ENCODE results near the gene RANBP3.

The RANBP3 gene

GRCh38 chr19:5907241-5907640 is 70.7 kb downstream of the RANBP3 start:
- no peak overlapping the region for H3K9ac ChIP-seq (ENCODE audit: low read length)
- no peaks in the 10 kb centered on the region for H3K4me1 ChIP-seq (ENCODE audit: control insufficient read depth, insufficient read depth, low read length)
- H3K9me3 ChIP-seq (ENCODE audit: control insufficient read depth, insufficient read depth, low read depth, low read length), result no peaks in the 10 kb centered on the region
- no peaks in the 10 kb centered on the region for H3K27me3 ChIP-seq (ENCODE audit: control insufficient read depth, insufficient read depth, low read length)
- no peak overlapping the region for H3K4me3 ChIP-seq (ENCODE audit: low read depth, low read length)
- no peak overlapping the region for H3K27ac ChIP-seq (ENCODE audit: low read depth, low read length)
- no peaks in the 10 kb centered on the region for H3K36me3 ChIP-seq (ENCODE audit: control insufficient read depth, insufficient read depth, low read length)

GRCh38 chr19:5905114-5905778 is 72.7 kb downstream of the RANBP3 start:
- Histone ChIP-seq H3K4me3 (ENCODE audit: low read depth, low read length) (peak overlapping the region; percentile 88), H3K27ac (ENCODE audit: low read depth, low read length) (no peak overlapping the region), H3K36me3 (ENCODE audit: control insufficient read depth, insufficient read depth, low read length) (peaks cover 6% of the 10 kb centered on the region), H3K4me1 (ENCODE audit: control insufficient read depth, insufficient read depth, low read length) (no peaks in the 10 kb centered on the region), H3K27me3 (ENCODE audit: control insufficient read depth, insufficient read depth, low read length) (no peaks in the 10 kb centered on the region), H3K9ac (ENCODE audit: low read length) (peak overlapping the region; percentile 76), H3K9me3 (ENCODE audit: control insufficient read depth, insufficient read depth, low read depth, low read length) (no peaks in the 10 kb centered on the region)

DNA sequence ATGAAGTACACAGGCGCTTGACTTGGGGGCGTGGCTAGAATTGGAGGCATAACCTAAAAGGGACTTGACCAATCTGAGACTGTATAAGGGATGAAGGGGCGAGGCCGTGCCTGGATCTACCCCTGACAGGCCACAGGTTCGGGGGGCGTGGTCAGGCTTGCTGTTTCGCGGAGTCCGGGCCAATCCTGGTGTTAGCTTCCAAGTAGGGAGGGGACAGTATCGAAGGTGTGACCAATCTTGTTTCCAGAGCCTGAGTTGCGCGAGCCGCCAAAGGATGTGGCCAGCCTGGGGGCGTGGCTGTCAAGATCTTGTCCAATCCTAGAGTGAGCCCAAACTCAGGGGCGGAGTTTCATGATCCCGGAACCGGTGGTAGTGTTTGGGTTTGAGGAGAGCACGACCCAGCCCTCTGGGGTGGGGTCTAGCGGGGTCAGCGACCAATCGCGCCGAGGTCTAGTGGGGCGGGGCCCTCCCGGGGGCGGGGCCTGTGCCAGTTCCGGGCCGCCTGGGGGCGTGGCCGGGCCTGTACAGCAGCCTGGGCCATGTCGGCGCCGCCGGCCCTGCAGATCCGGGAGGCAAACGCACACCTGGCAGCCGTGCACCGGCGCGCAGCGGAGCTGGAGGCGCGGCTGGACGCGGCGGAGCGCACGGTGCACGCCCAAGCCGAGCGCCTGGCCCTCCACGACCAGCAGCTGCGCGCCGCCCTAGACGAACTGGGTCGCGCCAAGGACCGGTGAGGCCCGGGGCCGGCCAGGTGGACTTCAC is 73.4 kb downstream of the RANBP3 start, which contains the start of gene VMAC:
VMAC (plus strand) TSS at position 521 of the 762 bp plus-strand sequence; CDS start at position 540, 19 bp downstream.
- Histone ChIP-seq H3K4me1 (ENCODE audit: control insufficient read depth, insufficient read depth, low read length) (no peaks in the 10 kb centered on the region), H3K27ac (ENCODE audit: low read depth, low read length) (peak within 1 kb of the TSS; percentile 95), H3K4me3 (ENCODE audit: low read depth, low read length) (peak within 1 kb of the TSS; percentile 99), H3K27me3 (ENCODE audit: control insufficient read depth, insufficient read depth, low read length) (no peaks in the 10 kb centered on the region), H3K36me3 (ENCODE audit: control insufficient read depth, insufficient read depth, low read length) (peaks cover 11% of the 10 kb centered on the region), H3K9ac (ENCODE audit: low read length) (peak within 1 kb of the TSS; percentile 99), H3K9me3 (ENCODE audit: control insufficient read depth, insufficient read depth, low read depth, low read length) (no peaks in the 10 kb centered on the region)

GRCh38 chr19:5903624-5904351 is 74.2 kb downstream of the RANBP3 start, which contains the start of gene NDUFA11:
Gene NDUFA11 (minus strand): TSS chr19:5903790. CDS start chr19:5903708, 82 bp downstream.
- peak within 1 kb of the TSS; percentile 95 for H3K27ac ChIP-seq (ENCODE audit: low read depth, low read length)
- no peaks in the 10 kb centered on the region for H3K27me3 ChIP-seq (ENCODE audit: control insufficient read depth, insufficient read depth, low read length)
- H3K4me3 ChIP-seq (ENCODE audit: low read depth, low read length), result peak within 1 kb of the TSS; percentile 99
- H3K9me3 ChIP-seq (ENCODE audit: control insufficient read depth, insufficient read depth, low read depth, low read length), result no peaks in the 10 kb centered on the region
- no peaks in the 10 kb centered on the region for H3K4me1 ChIP-seq (ENCODE audit: control insufficient read depth, insufficient read depth, low read length)
- H3K9ac ChIP-seq (ENCODE audit: low read length), result peak within 1 kb of the TSS; percentile 99
- peaks cover 11% of the 10 kb centered on the region for H3K36me3 ChIP-seq (ENCODE audit: control insufficient read depth, insufficient read depth, low read length)

- H3K9ac ChIP-seq (ENCODE audit: low read length), result peak overlapping the region; percentile 99
- peak overlapping the region; percentile 99 for H3K4me3 ChIP-seq (ENCODE audit: low read depth, low read length)
- peaks cover 11% of the 10 kb centered on the region for H3K36me3 ChIP-seq (ENCODE audit: control insufficient read depth, insufficient read depth, low read length)
- no peaks in the 10 kb centered on the region for H3K27me3 ChIP-seq (ENCODE audit: control insufficient read depth, insufficient read depth, low read length)
- no peaks in the 10 kb centered on the region for H3K9me3 ChIP-seq (ENCODE audit: control insufficient read depth, insufficient read depth, low read depth, low read length)
- peak overlapping the region; percentile 95 for H3K27ac ChIP-seq (ENCODE audit: low read depth, low read length)
- no peaks in the 10 kb centered on the region for H3K4me1 ChIP-seq (ENCODE audit: control insufficient read depth, insufficient read depth, low read length)
These were observed 74.8 kb downstream of the RANBP3 start for GRCh38 chr19:5903056-5903623.

DNA sequence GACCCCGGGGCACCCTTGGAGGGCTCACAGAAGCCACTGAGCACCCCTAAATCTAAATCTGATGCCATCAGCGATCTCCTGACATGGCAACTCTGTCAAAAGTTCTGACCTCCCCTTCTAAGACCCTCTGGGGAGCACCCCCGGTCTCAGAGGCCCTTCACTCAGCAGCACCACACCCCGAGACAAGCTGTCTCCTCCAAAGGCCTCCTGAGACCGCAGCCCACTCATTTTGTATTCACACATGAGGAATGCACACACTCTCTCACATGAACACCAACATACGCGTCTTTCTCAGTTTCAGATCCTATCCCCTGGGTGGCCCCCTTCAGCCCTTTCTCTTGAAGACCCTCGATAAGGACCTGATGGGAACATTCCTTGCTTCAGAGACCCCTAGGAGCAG is 77.0 kb downstream of the RANBP3 start:
- Histone ChIP-seq H3K9me3 (ENCODE audit: control insufficient read depth, insufficient read depth, low read depth, low read length) (no peaks in the 10 kb centered on the region), H3K4me3 (ENCODE audit: low read depth, low read length) (no peak overlapping the region), H3K4me1 (ENCODE audit: control insufficient read depth, insufficient read depth, low read length) (no peaks in the 10 kb centered on the region), H3K36me3 (ENCODE audit: control insufficient read depth, insufficient read depth, low read length) (peaks cover 23% of the 10 kb centered on the region), H3K27me3 (ENCODE audit: control insufficient read depth, insufficient read depth, low read length) (no peaks in the 10 kb centered on the region), H3K9ac (ENCODE audit: low read length) (no peak overlapping the region), H3K27ac (ENCODE audit: low read depth, low read length) (no peak overlapping the region)

DNA sequence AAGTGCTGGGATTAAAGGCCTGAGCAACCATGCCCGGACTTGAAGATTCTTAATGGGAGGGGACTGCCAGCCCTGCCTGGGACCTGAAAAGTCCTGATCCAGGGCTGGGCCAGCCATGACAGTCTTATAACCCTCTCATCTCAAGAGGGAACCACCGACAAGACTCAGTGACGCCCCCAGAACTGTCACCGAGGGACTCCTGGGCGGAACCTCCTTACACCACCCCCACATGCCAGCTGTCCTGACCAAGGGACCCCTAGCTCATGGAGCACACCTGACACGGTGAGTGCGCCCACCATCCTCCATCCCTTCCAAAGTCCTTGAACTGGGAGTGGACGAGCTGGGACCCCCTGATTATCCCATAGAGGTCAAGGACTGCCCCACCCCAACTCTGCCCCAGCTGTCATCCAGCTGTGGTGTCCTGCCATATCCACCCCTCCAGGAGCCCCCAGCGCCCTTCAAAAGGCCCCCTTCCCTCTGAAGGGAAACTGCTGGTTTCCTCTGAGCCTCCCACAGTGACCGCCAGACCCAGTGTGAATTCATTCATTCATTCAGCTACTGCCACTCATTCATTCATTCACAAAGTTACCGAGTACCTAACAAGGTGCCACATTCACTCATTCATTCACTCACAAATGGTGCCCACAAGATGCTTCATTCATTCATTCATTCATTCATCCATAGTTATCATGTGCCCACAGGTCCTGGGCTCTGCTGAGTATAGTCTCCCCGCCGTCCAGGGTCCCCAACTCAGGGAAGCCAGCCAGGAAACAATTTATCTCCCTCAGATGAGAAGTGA is 78.0 kb downstream of the RANBP3 start:
- H3K9ac ChIP-seq (ENCODE audit: low read length), result no peak overlapping the region
- no peaks in the 10 kb centered on the region for H3K9me3 ChIP-seq (ENCODE audit: control insufficient read depth, insufficient read depth, low read depth, low read length)
- no peaks in the 10 kb centered on the region for H3K27me3 ChIP-seq (ENCODE audit: control insufficient read depth, insufficient read depth, low read length)
- no peaks in the 10 kb centered on the region for H3K4me1 ChIP-seq (ENCODE audit: control insufficient read depth, insufficient read depth, low read length)
- H3K4me3 ChIP-seq (ENCODE audit: low read depth, low read length), result no peak overlapping the region
- no peak overlapping the region for H3K27ac ChIP-seq (ENCODE audit: low read depth, low read length)
- peaks cover 33% of the 10 kb centered on the region for H3K36me3 ChIP-seq (ENCODE audit: control insufficient read depth, insufficient read depth, low read length)

DNA sequence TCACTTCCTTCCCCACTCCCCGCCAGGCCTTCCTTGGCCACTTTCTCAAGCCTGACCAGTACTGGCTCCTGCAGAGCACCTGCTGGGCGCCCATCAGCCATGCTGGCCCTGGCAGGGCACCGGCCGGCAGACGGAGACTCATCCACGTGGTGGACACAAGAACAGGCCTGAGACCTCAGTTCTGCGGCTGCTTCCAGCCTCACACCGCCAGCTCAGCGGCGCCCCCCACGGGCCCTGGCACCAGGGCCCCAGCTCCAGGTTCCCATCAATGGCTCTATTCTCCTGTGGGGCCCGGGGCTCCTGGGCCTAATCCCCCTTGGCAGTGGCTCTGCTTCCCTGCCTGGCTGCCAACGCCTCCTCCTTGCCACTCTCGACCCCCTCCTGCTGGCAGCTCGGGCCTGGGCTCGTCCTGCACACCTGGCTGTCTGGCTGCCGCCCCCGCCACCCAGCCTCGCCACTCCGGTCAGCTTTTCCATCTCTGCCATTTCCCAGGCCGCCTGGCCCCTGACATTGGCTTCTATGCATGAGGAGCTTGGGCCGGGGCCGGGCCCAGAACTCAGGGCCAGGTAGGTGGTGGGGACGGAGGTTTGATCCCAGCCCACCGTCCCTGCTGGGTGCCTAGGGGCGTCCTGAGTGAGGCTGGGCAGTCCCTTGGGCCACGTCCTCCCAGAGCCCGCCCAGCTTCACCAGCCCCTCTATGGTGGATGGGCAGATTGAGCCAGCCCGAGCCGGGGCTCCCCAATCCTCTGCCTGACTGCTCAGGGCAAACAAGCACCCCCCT is 80.6 kb downstream of the RANBP3 start:
- Histone ChIP-seq H3K4me3 (ENCODE audit: low read depth, low read length) (no peak overlapping the region), H3K9me3 (ENCODE audit: control insufficient read depth, insufficient read depth, low read depth, low read length) (no peaks in the 10 kb centered on the region), H3K27ac (ENCODE audit: low read depth, low read length) (no peak overlapping the region), H3K27me3 (ENCODE audit: control insufficient read depth, insufficient read depth, low read length) (no peaks in the 10 kb centered on the region), H3K9ac (ENCODE audit: low read length) (no peak overlapping the region), H3K4me1 (ENCODE audit: control insufficient read depth, insufficient read depth, low read length) (peaks cover 2% of the 10 kb centered on the region), H3K36me3 (ENCODE audit: control insufficient read depth, insufficient read depth, low read length) (peaks cover 35% of the 10 kb centered on the region)

DNA sequence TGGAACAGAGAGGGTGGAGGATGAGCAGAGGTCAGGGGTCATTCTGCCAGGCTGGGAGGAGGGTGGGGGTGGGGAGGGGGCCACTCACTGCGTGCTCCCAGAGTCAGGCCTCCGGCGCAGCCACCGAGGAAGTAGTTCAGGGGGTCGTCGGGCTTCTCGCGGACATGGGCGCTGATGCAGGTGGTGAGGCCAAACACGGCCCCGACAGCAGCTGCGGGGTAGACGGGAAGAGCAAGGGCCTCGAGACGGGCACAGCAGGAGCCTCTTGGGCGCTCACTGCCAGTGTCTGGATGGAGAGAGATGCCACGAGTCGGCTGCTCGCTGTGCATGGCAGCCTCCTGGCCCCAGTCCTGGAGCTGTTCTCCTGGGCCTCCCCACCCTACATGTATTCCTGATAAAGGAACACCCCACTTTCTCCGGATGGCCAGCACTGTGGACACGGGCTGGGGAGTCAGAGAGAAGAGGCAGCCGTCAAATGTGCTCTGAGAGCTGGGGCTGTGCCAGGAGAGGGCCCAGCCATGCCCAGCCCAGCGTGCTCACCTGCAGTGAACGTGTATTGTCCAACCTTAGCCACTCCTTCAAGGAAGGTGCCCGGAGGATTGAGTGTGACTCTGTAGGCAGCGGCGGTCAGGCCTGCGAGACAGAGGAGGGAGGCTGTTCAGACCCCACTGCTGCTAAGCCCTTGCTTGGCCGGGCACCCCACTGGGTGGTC is 81.4 kb downstream of the RANBP3 start:
- H3K9me3 ChIP-seq (ENCODE audit: control insufficient read depth, insufficient read depth, low read depth, low read length), result no peaks in the 10 kb centered on the region
- no peak overlapping the region for H3K4me3 ChIP-seq (ENCODE audit: low read depth, low read length)
- H3K4me1 ChIP-seq (ENCODE audit: control insufficient read depth, insufficient read depth, low read length), result peaks cover 9% of the 10 kb centered on the region
- H3K27ac ChIP-seq (ENCODE audit: low read depth, low read length), result no peak overlapping the region
- H3K36me3 ChIP-seq (ENCODE audit: control insufficient read depth, insufficient read depth, low read length), result peaks cover 35% of the 10 kb centered on the region
- H3K9ac ChIP-seq (ENCODE audit: low read length), result no peak overlapping the region
- no peaks in the 10 kb centered on the region for H3K27me3 ChIP-seq (ENCODE audit: control insufficient read depth, insufficient read depth, low read length)
